GM23338 (cell line): ENCODE measurements around the gene DYRK3. TPM values are rescaled to one million over a fixed set of nuclear protein-coding genes. Genes with fewer than 3 reads are reported as not detected.

Experiments used
- ATAC-seq: fragments of 200-7000 bp; cut with Tn5 transposase; 3 replicates; pipeline ENCODE4 v1.9.1; 2020
- DNase-seq: peaks from one replicate; pipeline ENCODE4 v3.0.0-alpha.2; 2015; ENCODE audit warnings: low spot score
- H2AFZ ChIP-seq: fragments of 200-600 bp; sonication (generic); 2 replicates; pipeline ENCODE4 v1.8.0; 2016; ENCODE audit warnings: antibody characterized with exemption, mild to moderate bottlenecking, moderate library complexity
- H3F3A ChIP-seq: fragments of 200-600 bp; sonication (generic); replicated peaks from 2 replicates; pipeline ENCODE4 v1.8.0; 2017; ENCODE audit warnings: antibody characterized with exemption, mixed run types, low read depth
- H3K27ac ChIP-seq: fragments of 200-600 bp; sonication (generic); 2 replicates; pipeline ENCODE4 v1.6.1; 2016; ENCODE audit warnings: low read depth
- H3K27me3 ChIP-seq: fragments of 200-600 bp; sonication (generic); 2 replicates; pipeline ENCODE4 v1.8.0; 2016; ENCODE audit warnings: mild to moderate bottlenecking, mixed run types, moderate library complexity; ENCODE audit not compliant: insufficient read depth
- H3K36me3 ChIP-seq: fragments of 200-600 bp; sonication (generic); 2 replicates; pipeline ENCODE4 v1.8.0; 2016; ENCODE audit warnings: mild to moderate bottlenecking; ENCODE audit not compliant: insufficient read depth
- H3K4me1 ChIP-seq: fragments of 200-600 bp; sonication (generic); 2 replicates; pipeline ENCODE4 v1.8.0; 2016; ENCODE audit warnings: mild to moderate bottlenecking, moderate library complexity; ENCODE audit not compliant: insufficient read depth
- H3K4me2 ChIP-seq: fragments of 200-600 bp; sonication (generic); 2 replicates; pipeline ENCODE4 v1.7.1; 2017; ENCODE audit warnings: mixed run types
- H3K4me3 ChIP-seq: fragments of 200-600 bp; sonication (generic); 2 replicates; pipeline ENCODE4 v1.6.1; 2016; ENCODE audit warnings: mixed run types
- H3K79me2 ChIP-seq: fragments of 200-600 bp; sonication (generic); replicated peaks from 2 replicates; pipeline ENCODE4 v1.8.0; 2017; ENCODE audit warnings: mild to moderate bottlenecking; ENCODE audit not compliant: insufficient read depth
- H3K9me2 ChIP-seq: fragments of 200-600 bp; sonication (generic); 2 replicates; pipeline ENCODE4 v1.8.0; 2017; ENCODE audit not compliant: insufficient read depth
- H4K20me1 ChIP-seq: fragments of 200-600 bp; sonication (generic); replicated peaks from 2 replicates; pipeline ENCODE4 v1.8.0; 2017; ENCODE audit warnings: mild to moderate bottlenecking; ENCODE audit not compliant: insufficient read depth
- H3K27ac Mint-ChIP-seq: 2 replicates; pipeline ENCODE4 v1.8.0; 2020; ENCODE audit warnings: inconsistent platforms, mild to moderate bottlenecking, moderate library complexity, mixed read lengths
- H3K27me3 Mint-ChIP-seq: 3 replicates; pipeline ENCODE4 v1.8.0; 2022; ENCODE audit warnings: low read depth, mild to moderate bottlenecking, moderate library complexity, mixed read lengths, inconsistent platforms; ENCODE audit not compliant: insufficient read depth, poor library complexity
- H3K36me3 Mint-ChIP-seq: 3 replicates; pipeline ENCODE4 v1.8.0; 2021; ENCODE audit warnings: low read depth, mild to moderate bottlenecking, inconsistent platforms, moderate library complexity, mixed read lengths
- H3K4me1 Mint-ChIP-seq: 3 replicates; pipeline ENCODE4 v1.8.0; 2020; ENCODE audit warnings: mild to moderate bottlenecking, inconsistent platforms, mixed read lengths
- H3K4me3 Mint-ChIP-seq: 3 replicates; pipeline ENCODE4 v1.8.0; 2021; ENCODE audit warnings: moderate library complexity, mild to moderate bottlenecking, inconsistent platforms, mixed read lengths
- H3K9me3 Mint-ChIP-seq: 3 replicates; pipeline ENCODE4 v1.8.0; 2020; ENCODE audit warnings: moderate library complexity, mild to moderate bottlenecking, inconsistent platforms, mixed read lengths
- CREB1 ChIP-seq: fragments of 250-450 bp; sonication (Bioruptor Pico); IDR thresholded peaks from 2 replicates; pipeline ENCODE4 v1.5.0; 2020; ENCODE audit warnings: low read depth, mild to moderate bottlenecking, moderate library complexity
- CTCF ChIP-seq, 2 experiments: fragments of 200-600 bp in 1 of 2; sonication (generic) in 1 of 2; conservative IDR thresholded peaks; 2 replicates each; pipeline versions ENCODE4 v1.5.1 to v1.6.1; 2016 to 2017; ENCODE audit warnings: antibody characterized with exemption in 2 of 2, low read depth in 2 of 2, mild to moderate bottlenecking in 2 of 2, moderate library complexity in 1 of 2
- EZH2 ChIP-seq: fragments of 200-600 bp; sonication (generic); IDR thresholded peaks from one replicate; pipeline ENCODE4 v1.8.0; 2017; ENCODE audit warnings: antibody characterized with exemption, mild to moderate bottlenecking, low read depth; ENCODE audit not compliant: unreplicated experiment
- EZH2phosphoT487 ChIP-seq: fragments of 200-600 bp; sonication (generic); IDR thresholded peaks from one replicate; pipeline ENCODE4 v1.8.1; 2018; ENCODE audit warnings: antibody characterized with exemption; ENCODE audit not compliant: unreplicated experiment
- JUNB ChIP-seq: IDR thresholded peaks from one replicate; pipeline ENCODE4 v1.6.1; 2016; ENCODE audit warnings: antibody characterized with exemption; ENCODE audit not compliant: unreplicated experiment
- STAT1 ChIP-seq: IDR thresholded peaks from one replicate; pipeline ENCODE4 v1.6.1; 2016; ENCODE audit warnings: antibody characterized with exemption; ENCODE audit not compliant: unreplicated experiment
- ZNF331 ChIP-seq: fragments of 250-450 bp; sonication (Bioruptor Pico); IDR thresholded peaks from 2 replicates; pipeline ENCODE4 v1.5.0; 2020; ENCODE audit warnings: low read depth, mild to moderate bottlenecking, moderate library complexity
- polyA plus RNA-seq: library from polyadenylated mRNA; unstranded; fragments of >200 nt; fragmentation: Nextera tagmentation; extraction: Ambion mirVana; gene quantifications from 2 replicates; pipeline ENCODE4 v1.2.1, GENCODE V29; 2016
- total RNA-seq: library from RNA; depleted of rRNA; stranded (reverse); fragments of >200 nt; shearing (Covaris generic); gene quantifications from 2 replicates; pipeline ENCODE4 v1.2.3, GENCODE V29; 2014
- TF ChIP-seq, protein P1 (sequence below): fragments of 250-450 bp; sonication (Bioruptor Pico); IDR thresholded peaks from 2 replicates; pipeline ENCODE4 v1.5.0; 2020; ENCODE audit warnings: mild to moderate bottlenecking, moderate library complexity

The DYRK3 gene
- total and polyA plus RNA-seq, 2 experiments from 2014 or later = 2.9 to 9.5 TPM

DNA sequence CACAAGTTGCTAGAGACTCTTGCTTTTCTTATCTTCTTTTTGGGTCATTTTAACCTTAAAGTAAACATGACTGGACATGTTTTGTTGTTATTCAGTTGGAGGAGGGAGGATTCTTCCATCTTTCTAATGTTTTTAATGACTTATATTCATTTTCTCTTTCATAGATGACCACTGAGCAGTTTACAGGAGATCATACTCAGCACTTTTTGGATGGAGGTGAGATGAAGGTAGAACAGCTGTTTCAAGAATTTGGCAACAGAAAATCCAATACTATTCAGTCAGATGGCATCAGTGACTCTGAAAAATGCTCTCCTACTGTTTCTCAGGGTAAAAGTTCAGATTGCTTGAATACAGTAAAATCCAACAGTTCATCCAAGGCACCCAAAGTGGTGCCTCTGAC is 11.9 kb downstream of the DYRK3 start:
- H3K27ac ChIP-seq = no peak overlapping the region
- no peak overlapping the region for H3K4me3 Mint-ChIP-seq
- H3K27ac Mint-ChIP-seq = no peak overlapping the region
- H3K4me1 ChIP-seq = peaks cover 5% of the 10 kb centered on the region; the same call in 1 of the 2 replicates
- H3F3A ChIP-seq = no peaks in the 10 kb centered on the region
- peaks cover 11% of the 10 kb centered on the region; the same call in 2 of the 3 replicates for H3K4me1 Mint-ChIP-seq
- H2AFZ ChIP-seq = no peak overlapping the region
- TF ChIP-seq CREB1 (CRISPR knock-in tag) = no peak
- TF ChIP-seq, protein P1, sequence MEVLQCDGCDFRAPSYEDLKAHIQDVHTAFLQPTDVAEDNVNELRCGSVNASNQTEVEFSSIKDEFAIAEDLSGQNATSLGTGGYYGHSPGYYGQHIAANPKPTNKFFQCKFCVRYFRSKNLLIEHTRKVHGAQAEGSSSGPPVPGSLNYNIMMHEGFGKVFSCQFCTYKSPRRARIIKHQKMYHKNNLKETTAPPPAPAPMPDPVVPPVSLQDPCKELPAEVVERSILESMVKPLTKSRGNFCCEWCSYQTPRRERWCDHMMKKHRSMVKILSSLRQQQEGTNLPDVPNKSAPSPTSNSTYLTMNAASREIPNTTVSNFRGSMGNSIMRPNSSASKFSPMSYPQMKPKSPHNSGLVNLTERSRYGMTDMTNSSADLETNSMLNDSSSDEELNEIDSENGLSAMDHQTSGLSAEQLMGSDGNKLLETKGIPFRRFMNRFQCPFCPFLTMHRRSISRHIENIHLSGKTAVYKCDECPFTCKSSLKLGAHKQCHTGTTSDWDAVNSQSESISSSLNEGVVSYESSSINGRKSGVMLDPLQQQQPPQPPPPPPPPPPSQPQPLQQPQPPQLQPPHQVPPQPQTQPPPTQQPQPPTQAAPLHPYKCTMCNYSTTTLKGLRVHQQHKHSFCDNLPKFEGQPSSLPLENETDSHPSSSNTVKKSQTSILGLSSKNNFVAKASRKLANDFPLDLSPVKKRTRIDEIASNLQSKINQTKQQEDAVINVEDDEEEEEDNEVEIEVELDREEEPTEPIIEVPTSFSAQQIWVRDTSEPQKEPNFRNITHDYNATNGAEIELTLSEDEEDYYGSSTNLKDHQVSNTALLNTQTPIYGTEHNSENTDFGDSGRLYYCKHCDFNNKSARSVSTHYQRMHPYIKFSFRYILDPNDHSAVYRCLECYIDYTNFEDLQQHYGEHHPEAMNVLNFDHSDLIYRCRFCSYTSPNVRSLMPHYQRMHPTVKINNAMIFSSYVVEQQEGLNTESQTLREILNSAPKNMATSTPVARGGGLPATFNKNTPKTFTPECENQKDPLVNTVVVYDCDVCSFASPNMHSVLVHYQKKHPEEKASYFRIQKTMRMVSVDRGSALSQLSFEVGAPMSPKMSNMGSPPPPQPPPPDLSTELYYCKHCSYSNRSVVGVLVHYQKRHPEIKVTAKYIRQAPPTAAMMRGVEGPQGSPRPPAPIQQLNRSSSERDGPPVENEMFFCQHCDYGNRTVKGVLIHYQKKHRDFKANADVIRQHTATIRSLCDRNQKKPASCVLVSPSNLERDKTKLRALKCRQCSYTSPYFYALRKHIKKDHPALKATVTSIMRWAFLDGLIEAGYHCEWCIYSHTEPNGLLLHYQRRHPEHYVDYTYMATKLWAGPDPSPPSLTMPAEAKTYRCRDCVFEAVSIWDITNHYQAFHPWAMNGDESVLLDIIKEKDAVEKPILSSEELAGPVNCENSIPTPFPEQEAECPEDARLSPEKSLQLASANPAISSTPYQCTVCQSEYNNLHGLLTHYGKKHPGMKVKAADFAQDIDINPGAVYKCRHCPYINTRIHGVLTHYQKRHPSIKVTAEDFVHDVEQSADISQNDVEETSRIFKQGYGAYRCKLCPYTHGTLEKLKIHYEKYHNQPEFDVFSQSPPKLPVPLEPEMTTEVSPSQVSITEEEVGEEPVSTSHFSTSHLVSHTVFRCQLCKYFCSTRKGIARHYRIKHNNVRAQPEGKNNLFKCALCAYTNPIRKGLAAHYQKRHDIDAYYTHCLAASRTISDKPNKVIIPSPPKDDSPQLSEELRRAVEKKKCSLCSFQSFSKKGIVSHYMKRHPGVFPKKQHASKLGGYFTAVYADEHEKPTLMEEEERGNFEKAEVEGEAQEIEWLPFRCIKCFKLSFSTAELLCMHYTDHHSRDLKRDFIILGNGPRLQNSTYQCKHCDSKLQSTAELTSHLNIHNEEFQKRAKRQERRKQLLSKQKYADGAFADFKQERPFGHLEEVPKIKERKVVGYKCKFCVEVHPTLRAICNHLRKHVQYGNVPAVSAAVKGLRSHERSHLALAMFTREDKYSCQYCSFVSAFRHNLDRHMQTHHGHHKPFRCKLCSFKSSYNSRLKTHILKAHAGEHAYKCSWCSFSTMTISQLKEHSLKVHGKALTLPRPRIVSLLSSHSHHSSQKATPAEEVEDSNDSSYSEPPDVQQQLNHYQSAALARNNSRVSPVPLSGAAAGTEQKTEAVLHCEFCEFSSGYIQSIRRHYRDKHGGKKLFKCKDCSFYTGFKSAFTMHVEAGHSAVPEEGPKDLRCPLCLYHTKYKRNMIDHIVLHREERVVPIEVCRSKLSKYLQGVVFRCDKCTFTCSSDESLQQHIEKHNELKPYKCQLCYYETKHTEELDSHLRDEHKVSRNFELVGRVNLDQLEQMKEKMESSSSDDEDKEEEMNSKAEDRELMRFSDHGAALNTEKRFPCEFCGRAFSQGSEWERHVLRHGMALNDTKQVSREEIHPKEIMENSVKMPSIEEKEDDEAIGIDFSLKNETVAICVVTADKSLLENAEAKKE (CRISPR knock-in tag) = no peak
- no peak for TF ChIP-seq EZH2
- TF ChIP-seq ZNF331 (CRISPR knock-in tag) = no peak
- no peak for TF ChIP-seq EZH2phosphoT487
- no peak for TF ChIP-seq STAT1
- no peak for TF ChIP-seq JUNB
- no peak for TF ChIP-seq CTCF (conservative IDR thresholded peaks at IDR 0.05; ENCODE audit: low read depth in 2 of 2)
- peaks cover 2% of the 10 kb centered on the region for H3K27me3 Mint-ChIP-seq
- no peak for ATAC-seq
- no peak overlapping the region for H3K4me3 ChIP-seq
- H3K36me3 Mint-ChIP-seq = peaks cover 7% of the 10 kb centered on the region
- DNase-seq = no peak
- H3K27me3 ChIP-seq = no peaks in the 10 kb centered on the region
- H3K9me3 Mint-ChIP-seq = no peaks in the 10 kb centered on the region
- no peaks in the 10 kb centered on the region for H4K20me1 ChIP-seq
- no peak overlapping the region for H3K4me2 ChIP-seq
- 0 out of 2 replicates have a peak, but pooled peaks cover 9% of the 10 kb centered on the region for H3K9me2 ChIP-seq
- H3K79me2 ChIP-seq = no peaks in the 10 kb centered on the region
- H3K36me3 ChIP-seq = no peaks in the 10 kb centered on the region
